Keratinocyte (primary cell): ENCODE measurements around the gene CHFR. TPM values are rescaled to one million over a fixed set of nuclear protein-coding genes. Genes with fewer than 3 reads are reported as not detected.

ENCODE experiments used
- DNase-seq: peaks from one replicate; pipeline ENCODE4 v3.0.0-alpha.2; 2011; ENCODE audit warnings: low read depth, missing footprints, low spot score
- FAIRE-seq: peaks from 2 replicates; lab custom pipeline; 2011; peaks lifted over from hg19 to GRCh38; lab: Jason Lieb, UNC
- H2AFZ ChIP-seq: 2 replicates; pipeline ENCODE4 v1.6.0; 2012; ENCODE audit warnings: low read length, control low read depth, inconsistent platforms; ENCODE audit not compliant: control insufficient read depth
- H3K27ac ChIP-seq: 2 replicates; pipeline ENCODE4 v1.5.1; 2011; ENCODE audit warnings: low read length; ENCODE audit not compliant: control insufficient read depth, insufficient read depth
- H3K27me3 ChIP-seq: 3 replicates; pipeline ENCODE4 v1.6.0; 2011; ENCODE audit warnings: low read length; ENCODE audit not compliant: control insufficient read depth, insufficient read depth; ENCODE audit errors: extremely low read depth
- H3K36me3 ChIP-seq, 2 experiments: 2 replicates in 1 of 2; 3 replicates in 1 of 2; pipeline ENCODE4 v1.5.1; 2011; ENCODE audit warnings: low read length in 2 of 2, mild to moderate bottlenecking in 1 of 2; ENCODE audit not compliant: control insufficient read depth in 2 of 2, insufficient read depth in 2 of 2; ENCODE audit errors: extremely low read depth in 1 of 2
- H3K4me1 ChIP-seq: 3 replicates; pipeline ENCODE4 v1.5.1; 2011; ENCODE audit warnings: low read length; ENCODE audit not compliant: control insufficient read depth, insufficient read depth; ENCODE audit errors: extremely low read depth
- H3K4me2 ChIP-seq: 3 replicates; pipeline ENCODE4 v1.6.0; 2011; ENCODE audit warnings: low read depth, low read length; ENCODE audit not compliant: control insufficient read depth, insufficient read depth; ENCODE audit errors: extremely low read depth
- H3K4me3 ChIP-seq, 3 experiments: fragments of 200-600 bp in 1 of 3; sonication (generic) in 1 of 3; 2 replicates in 2 of 3; 3 replicates in 1 of 3; pipeline ENCODE4 v1.5.1; 2011 to 2016; ENCODE audit warnings: low read length in 3 of 3, mild to moderate bottlenecking in 3 of 3, control low read depth in 2 of 3, inconsistent platforms in 1 of 3, low read depth in 1 of 3, mixed read lengths in 1 of 3, mixed run types in 1 of 3, moderate library complexity in 1 of 3; ENCODE audit not compliant: control insufficient read depth in 2 of 3, insufficient read depth in 2 of 3; ENCODE audit errors: extremely low read depth in 1 of 3
- H3K79me2 ChIP-seq: 2 replicates; pipeline ENCODE4 v1.6.0; 2012; ENCODE audit warnings: low read length; ENCODE audit not compliant: control insufficient read depth, insufficient read depth
- H3K9ac ChIP-seq: 3 replicates; pipeline ENCODE4 v1.6.0; 2011; ENCODE audit warnings: low read length; ENCODE audit not compliant: control insufficient read depth, insufficient read depth; ENCODE audit errors: extremely low read depth
- H3K9me1 ChIP-seq: 3 replicates; pipeline ENCODE4 v1.6.0; 2011; ENCODE audit warnings: low read length; ENCODE audit not compliant: control insufficient read depth, insufficient read depth; ENCODE audit errors: extremely low read depth
- H3K9me3 ChIP-seq: 2 replicates; pipeline ENCODE4 v1.5.1; 2012; ENCODE audit warnings: low read depth, low read length; ENCODE audit not compliant: control insufficient read depth
- H4K20me1 ChIP-seq: 3 replicates; pipeline ENCODE4 v1.6.0; 2011; ENCODE audit warnings: low read length; ENCODE audit not compliant: control insufficient read depth, insufficient read depth; ENCODE audit errors: extremely low read depth
- CTCF ChIP-seq, 3 experiments: IDR thresholded peaks in 1 of 3; conservative IDR thresholded peaks in 1 of 3; optimal IDR thresholded peaks in 1 of 3; 2 replicates in 2 of 3; 3 replicates in 1 of 3; pipeline versions ENCODE3 to v1.5.1; 2011; ENCODE audit warnings: low read length in 3 of 3, mild to moderate bottlenecking in 3 of 3, moderate library complexity in 2 of 3, control low read depth in 1 of 3, inconsistent platforms in 1 of 3; ENCODE audit not compliant: insufficient read depth in 2 of 3; ENCODE audit errors: extremely low read depth in 1 of 3
- EZH2 ChIP-seq: IDR thresholded peaks from one replicate; pipeline ENCODE4 v1.6.1; 2012; ENCODE audit warnings: inconsistent platforms, mild to moderate bottlenecking, low read length, moderate library complexity
- dilution Hi-C: fragments of 300-500 bp; cut with MboI; formaldehyde crosslinking; loops from one replicate; pipeline ENCODE4 v1.7.0; 2020; ENCODE audit warnings: low sequenced_read_pairs; ENCODE audit not compliant: extremely low pct_ligation_motif_present
- polyA plus RNA-seq, 5 experiments: library from polyadenylated mRNA; depleted of rRNA in 3 of 5; stranded (reverse) in 3 of 5; stranded (forward) in 1 of 5; unstranded in 1 of 5; fragments of >200 nt; gene quantifications; 1 replicate in 1 of 5; 2 replicates in 3 of 5; 3 replicates in 1 of 5; pipeline versions ENCODE4 v1.2.1 to v1.2.3, GENCODE V29; 2011 to 2012; ENCODE audit warnings: missing spikeins in 2 of 5, low read depth in 1 of 5, low replicate concordance in 1 of 5

CHFR gene
- polyA plus RNA-seq, 1 donor (not counting 4 experiments of a cell fraction or from before 2014, with no cell fraction given) = 35.8 TPM

- no peak for TF ChIP-seq EZH2
- no peak for TF ChIP-seq CTCF (optimal IDR thresholded peaks at IDR 0.05 in 1 of 3, IDR thresholded peaks at IDR 0.05 in 1 of 3, conservative IDR thresholded peaks at IDR 0.05 in 1 of 3; ENCODE audit: extremely low read depth in 1 of 3, insufficient read depth in 2 of 3, low read length in 3 of 3)
- Histone ChIP-seq H3K9ac (no peak overlapping the region), H3K9me3 (no peaks in the 10 kb centered on the region), H3K4me2 (no peak overlapping the region), H3K79me2 (peaks cover 2% of the 10 kb centered on the region), H3K4me3 (no peak overlapping the region), H3K4me1 (no peaks in the 10 kb centered on the region), H3K27ac (no peak overlapping the region), H3K36me3 (peaks cover 53 to 58% of the 10 kb centered on the region in 2 experiments), H4K20me1 (peaks cover 3% of the 10 kb centered on the region), H3K9me1 (no peaks in the 10 kb centered on the region), H2AFZ (no peak overlapping the region), H3K27me3 (no peaks in the 10 kb centered on the region)
- no peak for DNase-seq
- no peak for FAIRE-seq
- dilution Hi-C loops = no loop called here
Observed at GRCh38 chr12:132783917-132784531, 103.4 kb downstream of the CHFR start.

Other genes with a start within 250 kb of the CHFR start
- gene POLE, start 200.3 kb downstream of the CHFR start, polyA plus RNA-seq = 12.1 to 18.0 TPM (median 14.8 TPM) in 3 replicates
- gene PXMP2, start 200.0 kb downstream of the CHFR start, polyA plus RNA-seq = 16.8 to 18.0 TPM (median 17.2 TPM) in 3 replicates
- gene PGAM5, start 176.8 kb downstream of the CHFR start, polyA plus RNA-seq = 31.5 to 42.3 TPM (median 39.1 TPM) in 3 replicates
- gene ANKLE2, start 125.8 kb downstream of the CHFR start, polyA plus RNA-seq = 98.4 to 137 TPM (median 109 TPM) in 3 replicates
- 10.5 to 23.5 TPM (median 11.0 TPM) in 3 replicates for gene GOLGA3, start 58.7 kb downstream of the CHFR start, polyA plus RNA-seq
- gene ZNF605, start 68.7 kb upstream of the CHFR start, polyA plus RNA-seq = 4.3 to 12.5 TPM (median 11.4 TPM) in 3 replicates
- gene ZNF26, start 98.8 kb upstream of the CHFR start, polyA plus RNA-seq = 3.7 to 5.2 TPM (median 4.5 TPM) in 3 replicates
- 10.7 to 29.5 TPM (median 24.9 TPM) in 3 replicates for gene ZNF84, start 149.9 kb upstream of the CHFR start, polyA plus RNA-seq
- gene ZNF140, start 193.3 kb upstream of the CHFR start, polyA plus RNA-seq = 13.5 to 15.9 TPM (median 13.8 TPM) in 3 replicates
- 0.28 to 0.79 TPM (median 0.64 TPM) in 3 replicates for gene ZNF891, start 242.7 kb upstream of the CHFR start, polyA plus RNA-seq
- 2.0 to 7.2 TPM (median 6.3 TPM) in 3 replicates for gene ZNF10, start 243.0 kb upstream of the CHFR start, polyA plus RNA-seq